Measurements from ENCODE around the gene SRSF10. TPM values are rescaled to one million over a fixed set of nuclear protein-coding genes. Genes with fewer than 3 reads are reported as not detected.
"Not testable (repeated sequence)": the region's sequence is repeated elsewhere in the genome, so short reads cannot be mapped to it uniquely, and the experiment has no call there.

Gene SRSF10
- polyA plus RNA-seq, 3 donors: 66.6 to 76.2 (median 75.6) TPM

DNA sequence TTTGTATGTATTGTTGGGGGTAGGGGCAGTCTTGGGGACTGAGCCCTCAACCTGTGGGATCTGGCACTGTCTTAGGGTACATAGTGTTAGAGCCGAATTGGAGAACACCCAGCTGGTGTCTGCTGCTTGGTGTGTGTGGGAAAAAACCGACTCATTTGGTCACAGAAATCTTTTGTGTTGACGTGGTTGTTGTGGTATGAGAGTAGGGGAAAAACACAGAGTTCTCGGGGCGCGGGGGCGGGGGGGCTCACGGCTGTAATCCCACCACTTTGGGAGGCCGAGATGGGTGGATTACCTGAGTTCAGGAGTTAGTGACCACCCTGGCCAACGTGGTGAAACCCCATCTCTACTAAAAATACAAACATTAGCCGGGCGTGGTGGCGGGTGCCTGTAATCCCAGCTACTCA is 15.3 kb upstream of the SRSF10 start:
- Mint-ChIP-seq H3K4me3 (no peak overlapping the region), H3K36me3 (no peaks in the 10 kb centered on the region), H3K9me3 (no peaks in the 10 kb centered on the region), H3K4me1 (no peaks in the 10 kb centered on the region), H3K27ac (no peak overlapping the region), H3K27me3 (ENCODE audit: low read depth in 3 of 3) (peaks cover 0 to 2% (median 1%) of the 10 kb centered on the region in 3 donors)
- Histone ChIP-seq H3K9ac (ENCODE audit: insufficient read depth, low read length, poor library complexity, severe bottlenecking) (no peak overlapping the region), H3K79me2 (ENCODE audit: insufficient read depth, low read length) (no peaks in the 10 kb centered on the region), H3K4me2 (replicated peaks; ENCODE audit: extremely low read depth, low read length, poor library complexity, severe bottlenecking) (no peak overlapping the region), H3K36me3 (replicated peaks in 1 of 2; ENCODE audit: control insufficient read depth in 1 of 2, insufficient read depth in 2 of 2, low read length in 2 of 2) (no peaks in the 10 kb centered on the region), H3K4me1 (ENCODE audit: control insufficient read depth in 1 of 2, insufficient read depth in 2 of 2, low read length in 2 of 2) (no peaks in the 10 kb centered on the region), H3K27me3 (ENCODE audit: control insufficient read depth in 2 of 2, insufficient read depth in 2 of 2, low read length in 2 of 2) (no peaks in the 10 kb centered on the region), H3K27ac (ENCODE audit: low read depth in 1 of 2, low read length in 2 of 2) (no peak overlapping the region), H4K20me1 (ENCODE audit: insufficient read depth, low read length) (no peaks in the 10 kb centered on the region), H2AFZ (ENCODE audit: insufficient read depth, low read depth, low read length, poor library complexity, severe bottlenecking) (no peak overlapping the region), H3K4me3 (replicated peaks in 1 of 3; ENCODE audit: low read depth in 2 of 3, low read length in 3 of 3) (no peak overlapping the region), H3K9me3 (replicated peaks in 1 of 2; ENCODE audit: control insufficient read depth in 1 of 2, insufficient read depth in 1 of 2, low read length in 2 of 2) (no peaks in the 10 kb centered on the region)
- DNase-seq: no peak
- intact Hi-C loops (cut with micrococcal nuclease): no loop called here
- WGBS (ENCODE audit: insufficient coverage): 100% methylated on average over 1 of the region's 13 CpGs
- TF ChIP-seq, protein P1, sequence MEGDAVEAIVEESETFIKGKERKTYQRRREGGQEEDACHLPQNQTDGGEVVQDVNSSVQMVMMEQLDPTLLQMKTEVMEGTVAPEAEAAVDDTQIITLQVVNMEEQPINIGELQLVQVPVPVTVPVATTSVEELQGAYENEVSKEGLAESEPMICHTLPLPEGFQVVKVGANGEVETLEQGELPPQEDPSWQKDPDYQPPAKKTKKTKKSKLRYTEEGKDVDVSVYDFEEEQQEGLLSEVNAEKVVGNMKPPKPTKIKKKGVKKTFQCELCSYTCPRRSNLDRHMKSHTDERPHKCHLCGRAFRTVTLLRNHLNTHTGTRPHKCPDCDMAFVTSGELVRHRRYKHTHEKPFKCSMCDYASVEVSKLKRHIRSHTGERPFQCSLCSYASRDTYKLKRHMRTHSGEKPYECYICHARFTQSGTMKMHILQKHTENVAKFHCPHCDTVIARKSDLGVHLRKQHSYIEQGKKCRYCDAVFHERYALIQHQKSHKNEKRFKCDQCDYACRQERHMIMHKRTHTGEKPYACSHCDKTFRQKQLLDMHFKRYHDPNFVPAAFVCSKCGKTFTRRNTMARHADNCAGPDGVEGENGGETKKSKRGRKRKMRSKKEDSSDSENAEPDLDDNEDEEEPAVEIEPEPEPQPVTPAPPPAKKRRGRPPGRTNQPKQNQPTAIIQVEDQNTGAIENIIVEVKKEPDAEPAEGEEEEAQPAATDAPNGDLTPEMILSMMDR (IDR thresholded peaks at IDR 0.05): no peak

DNA sequence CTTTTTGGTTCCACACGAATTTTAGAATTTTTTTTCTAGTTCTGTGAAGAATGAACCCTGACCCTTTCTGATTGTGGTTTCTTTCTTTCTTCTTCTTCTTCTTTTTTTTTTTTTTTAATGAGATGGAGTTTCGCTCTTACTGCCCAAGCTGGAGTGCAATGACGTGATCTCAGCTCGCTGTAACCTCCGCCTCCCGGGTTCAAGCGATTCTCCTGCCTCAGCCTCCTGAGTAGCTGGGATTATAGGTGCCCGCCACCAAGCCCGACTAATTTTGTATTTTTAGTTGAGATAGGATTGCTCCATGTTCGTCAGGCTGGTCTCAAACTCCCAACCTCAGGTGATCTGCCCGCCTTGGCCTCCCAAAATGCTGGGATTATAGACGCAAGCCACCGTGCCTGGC is 11.9 kb upstream of the SRSF10 start:
- 86% methylated on average over 5 of the region's 13 CpGs for WGBS (ENCODE audit: insufficient coverage)
- H3K4me1 ChIP-seq (ENCODE audit: control insufficient read depth in 1 of 2, insufficient read depth in 2 of 2, low read length in 2 of 2); H3K36me3 Mint-ChIP-seq; H3K9ac ChIP-seq (ENCODE audit: insufficient read depth, low read length, poor library complexity, severe bottlenecking); H3K27me3 ChIP-seq (ENCODE audit: control insufficient read depth in 2 of 2, insufficient read depth in 2 of 2, low read length in 2 of 2); H2AFZ ChIP-seq (ENCODE audit: insufficient read depth, low read depth, low read length, poor library complexity, severe bottlenecking); H3K9me3 Mint-ChIP-seq; H3K4me3 ChIP-seq (replicated peaks in 1 of 3; ENCODE audit: low read depth in 2 of 3, low read length in 3 of 3); H4K20me1 ChIP-seq (ENCODE audit: insufficient read depth, low read length); H3K27ac ChIP-seq (ENCODE audit: low read depth in 1 of 2, low read length in 2 of 2); DNase-seq; H3K4me2 ChIP-seq (replicated peaks; ENCODE audit: extremely low read depth, low read length, poor library complexity, severe bottlenecking); H3K4me1 Mint-ChIP-seq; H3K9me3 ChIP-seq (replicated peaks in 1 of 2; ENCODE audit: control insufficient read depth in 1 of 2, insufficient read depth in 1 of 2, low read length in 2 of 2); H3K27me3 Mint-ChIP-seq (ENCODE audit: low read depth in 3 of 3); H3K79me2 ChIP-seq (ENCODE audit: insufficient read depth, low read length); intact Hi-C loops (cut with micrococcal nuclease); H3K4me3 Mint-ChIP-seq; H3K36me3 ChIP-seq (replicated peaks in 1 of 2; ENCODE audit: control insufficient read depth in 1 of 2, insufficient read depth in 2 of 2, low read length in 2 of 2): not testable (repeated sequence)
- H3K27ac Mint-ChIP-seq: peak overlapping the region in 1 of 7 donors; percentile 25
